Activated CD4-positive, alpha-beta T cell treated with anti-CD3 and anti-CD28 coated beads, Interleukin-2, amount 10 ng/mL, durations not matched to agents 24 days and 14 days (primary cell): ENCODE measurements around the gene ZBTB7B. TPM values are rescaled to one million over a fixed set of nuclear protein-coding genes. Genes with fewer than 3 reads are reported as not detected.

ENCODE experiments used
- DNase-seq: peaks from one replicate; pipeline ENCODE4 v3.0.0; 2022
- H3K27ac Mint-ChIP-seq: one replicate; pipeline ENCODE4 v1.8.0; 2022; ENCODE audit warnings: mild to moderate bottlenecking, mixed read lengths
- H3K27me3 Mint-ChIP-seq: one replicate; pipeline ENCODE4 v1.8.0; 2022; ENCODE audit warnings: mixed read lengths
- H3K36me3 Mint-ChIP-seq: one replicate; pipeline ENCODE4 v1.8.0; 2022; ENCODE audit warnings: low read depth, mild to moderate bottlenecking, mixed read lengths
- H3K4me1 Mint-ChIP-seq: one replicate; pipeline ENCODE4 v1.8.0; 2021; ENCODE audit warnings: mixed read lengths
- H3K4me3 Mint-ChIP-seq: one replicate; pipeline ENCODE4 v1.8.0; 2022; ENCODE audit warnings: mild to moderate bottlenecking, moderate library complexity, mixed read lengths
- H3K9me3 Mint-ChIP-seq: one replicate; pipeline ENCODE4 v1.8.0; 2021; ENCODE audit warnings: mixed read lengths
- intact Hi-C: fragments of 100-400 bp; cut with micrococcal nuclease; formaldehyde crosslinking; loops from one replicate; pipeline ENCODE4 v1.15.1; 2023
- total RNA-seq: library from RNA; stranded (reverse); gene quantifications from 2 replicates; pipeline ENCODE4 v1.2.3, GENCODE V29; 2022

ZBTB7B gene
- total RNA-seq, 1 donor from 2014 or later: 150 TPM

- Mint-ChIP-seq H3K9me3 (no peaks in the 10 kb centered on the region), H3K27ac (no peak overlapping the region), H3K27me3 (peaks cover 3% of the 10 kb centered on the region), H3K4me3 (no peak overlapping the region), H3K4me1 (no peaks in the 10 kb centered on the region), H3K36me3 (no peaks in the 10 kb centered on the region)
- intact Hi-C loops: no loop called here
- DNase-seq: no peak
Measured at GRCh38 chr1:155029513-155030242, 27.1 kb downstream of the ZBTB7B start.

DNA sequence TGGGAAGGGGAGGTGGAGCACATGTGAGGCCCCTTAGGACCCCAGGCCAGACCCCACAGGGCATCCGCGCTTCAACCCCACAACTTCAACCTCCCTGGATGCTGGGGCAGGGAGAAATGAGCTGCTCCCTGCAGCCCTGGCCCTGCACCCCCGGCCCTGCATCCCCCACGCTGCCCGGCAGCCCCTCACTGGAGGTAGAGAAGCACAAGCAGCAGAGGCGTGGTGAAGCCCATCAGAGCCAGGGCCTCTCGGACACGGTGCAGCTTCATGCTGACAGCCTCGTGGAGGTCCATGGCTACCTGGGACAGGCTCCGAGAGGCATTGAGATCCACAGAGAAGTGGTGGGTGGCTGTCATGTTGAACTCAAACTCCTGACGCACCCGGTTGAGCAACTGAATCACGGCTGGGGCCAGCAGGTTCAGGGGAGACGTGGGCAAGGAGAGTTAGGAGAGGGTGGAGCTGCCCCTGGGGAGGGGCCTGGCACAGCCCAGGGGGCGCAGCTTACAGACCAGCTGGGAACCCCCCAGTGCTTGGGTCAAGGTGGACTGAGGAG lies 27.7 kb downstream of the ZBTB7B start:
- H3K36me3 Mint-ChIP-seq: no peaks in the 10 kb centered on the region
- no peak overlapping the region for H3K4me3 Mint-ChIP-seq
- H3K9me3 Mint-ChIP-seq: no peaks in the 10 kb centered on the region
- H3K27ac Mint-ChIP-seq: no peak overlapping the region
- peaks cover 5% of the 10 kb centered on the region for H3K27me3 Mint-ChIP-seq
- intact Hi-C loops: no loop called here
- H3K4me1 Mint-ChIP-seq: no peaks in the 10 kb centered on the region
- DNase-seq: no peak

- intact Hi-C loops: no loop called here
- peaks cover 5% of the 10 kb centered on the region for H3K27me3 Mint-ChIP-seq
- no peak overlapping the region for H3K4me3 Mint-ChIP-seq
- no peak for DNase-seq
- no peaks in the 10 kb centered on the region for H3K36me3 Mint-ChIP-seq
- no peaks in the 10 kb centered on the region for H3K9me3 Mint-ChIP-seq
- H3K4me1 Mint-ChIP-seq: no peaks in the 10 kb centered on the region
- no peak overlapping the region for H3K27ac Mint-ChIP-seq
Measured at GRCh38 chr1:155030899-155031298, 28.3 kb downstream of the ZBTB7B start.

DNA sequence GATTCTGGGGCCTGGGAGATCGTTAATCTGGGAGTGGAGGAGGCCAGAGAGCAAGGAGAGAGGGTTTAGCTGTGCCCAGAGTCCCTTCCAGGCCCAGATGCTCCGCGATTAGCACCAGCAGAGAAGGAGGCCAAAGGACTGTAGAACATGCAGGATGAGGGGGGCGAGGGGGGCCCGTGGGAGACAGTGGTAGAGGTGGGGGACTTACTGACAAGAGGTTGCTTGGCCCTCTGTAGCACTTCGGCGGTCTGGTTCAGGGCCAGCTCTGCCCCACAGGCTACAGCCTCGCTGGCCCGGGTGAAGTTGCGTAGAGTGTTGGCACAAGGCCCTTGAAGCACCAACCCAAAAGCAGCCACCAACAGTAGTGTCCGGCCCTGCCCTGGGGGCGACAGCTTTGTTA lies 30.3 kb downstream of the ZBTB7B start:
- H3K27me3 Mint-ChIP-seq: peaks cover 11% of the 10 kb centered on the region
- H3K27ac Mint-ChIP-seq: no peak overlapping the region
- DNase-seq: no peak
- no peaks in the 10 kb centered on the region for H3K9me3 Mint-ChIP-seq
- H3K4me1 Mint-ChIP-seq: no peaks in the 10 kb centered on the region
- intact Hi-C loops: no loop called here
- H3K36me3 Mint-ChIP-seq: no peaks in the 10 kb centered on the region
- no peak overlapping the region for H3K4me3 Mint-ChIP-seq

GRCh38 chr1:155033524-155033923 lies 30.9 kb downstream of the ZBTB7B start, which contains the start of the genes DCST1 and DCST2:
TSS of gene DCST1 (plus strand) at chr1:155033824. CDS start at chr1:155034037, 213 bp downstream.
TSS of gene DCST2 (minus strand) at chr1:155033781. CDS start at chr1:155033701, 80 bp downstream.
- H3K4me3 Mint-ChIP-seq: no peak within 1 kb of the TSS
- no peak for DNase-seq
- intact Hi-C loops: no loop called here
- no peaks in the 10 kb centered on the region for H3K36me3 Mint-ChIP-seq
- H3K9me3 Mint-ChIP-seq: no peaks in the 10 kb centered on the region
- H3K27ac Mint-ChIP-seq: no peak within 1 kb of the TSS
- no peaks in the 10 kb centered on the region for H3K4me1 Mint-ChIP-seq
- H3K27me3 Mint-ChIP-seq: peaks cover 16% of the 10 kb centered on the region

DNA sequence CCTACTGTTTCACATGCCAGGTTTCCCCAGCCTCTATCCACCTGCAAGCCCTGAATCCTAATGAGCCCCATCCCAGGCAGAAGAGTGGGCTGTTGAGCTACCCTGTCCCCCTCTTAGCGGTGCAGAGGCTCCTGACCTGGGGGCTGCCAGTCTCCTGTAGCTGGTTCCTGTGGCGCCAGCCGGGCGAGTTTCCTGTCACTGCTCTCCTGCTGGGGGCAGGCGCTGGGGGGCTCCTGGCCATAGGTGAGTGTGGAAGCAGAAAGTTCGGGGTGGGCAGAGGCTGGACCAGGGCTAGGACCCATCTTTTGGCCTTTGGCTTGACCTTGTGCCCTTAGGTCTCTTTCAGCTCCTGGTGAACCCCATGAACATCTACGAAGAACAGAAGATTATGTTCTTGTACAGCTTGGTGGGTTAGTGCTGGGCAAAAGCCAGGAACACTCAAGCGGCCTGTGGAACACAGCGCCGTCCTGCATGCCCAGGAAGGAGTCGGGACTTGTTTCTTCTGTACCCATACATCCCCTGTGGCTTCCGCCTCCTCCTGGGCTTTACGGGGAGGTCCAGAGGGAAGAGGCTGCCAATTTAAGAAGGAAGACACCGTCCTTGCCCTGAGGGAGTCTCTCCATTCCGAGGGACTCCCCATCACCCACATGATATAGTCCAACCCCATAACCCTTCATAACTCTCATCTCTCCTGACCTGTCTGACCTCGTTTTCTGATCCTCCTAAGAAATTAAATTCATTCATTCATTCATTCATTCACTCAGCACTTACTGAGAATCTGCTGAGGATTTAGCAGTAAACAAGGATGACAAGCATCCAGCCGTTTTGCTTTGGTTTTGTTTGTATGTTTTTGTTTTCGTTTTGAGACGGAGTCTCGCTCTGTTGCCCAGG lies 32.0 kb downstream of the ZBTB7B start:
- no peaks in the 10 kb centered on the region for H3K36me3 Mint-ChIP-seq
- intact Hi-C loops: no loop called here
- H3K9me3 Mint-ChIP-seq: no peaks in the 10 kb centered on the region
- H3K27me3 Mint-ChIP-seq: peaks cover 15% of the 10 kb centered on the region
- no peaks in the 10 kb centered on the region for H3K4me1 Mint-ChIP-seq
- no peak overlapping the region for H3K4me3 Mint-ChIP-seq
- no peak overlapping the region for H3K27ac Mint-ChIP-seq
- DNase-seq: no peak

- Mint-ChIP-seq H3K4me1 (no peaks in the 10 kb centered on the region), H3K36me3 (no peaks in the 10 kb centered on the region), H3K27ac (no peak overlapping the region), H3K4me3 (no peak overlapping the region), H3K27me3 (peaks cover 18% of the 10 kb centered on the region), H3K9me3 (no peaks in the 10 kb centered on the region)
- intact Hi-C loops: no loop called here
- DNase-seq: no peak
Measured at GRCh38 chr1:155035936-155036335, 33.3 kb downstream of the ZBTB7B start.

DNA sequence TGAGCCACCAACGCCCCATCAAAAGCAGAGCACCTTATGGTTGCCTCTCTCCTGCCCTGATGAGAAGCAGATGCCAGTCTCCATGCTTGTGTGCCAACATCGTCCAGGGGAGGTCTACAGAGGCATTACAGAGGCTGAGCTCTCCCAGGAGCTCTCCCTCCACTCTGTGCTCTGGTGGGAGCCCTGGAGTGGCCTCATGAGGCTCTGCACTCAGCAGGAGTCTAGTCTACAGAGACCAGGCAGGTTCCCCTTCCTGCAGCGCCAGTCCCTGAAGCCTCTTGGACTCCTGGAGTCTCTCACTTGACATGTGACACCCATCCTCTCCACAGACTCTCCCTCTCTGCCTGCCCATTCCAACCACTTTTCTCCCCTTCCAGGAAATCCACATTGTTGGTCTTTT lies 34.4 kb downstream of the ZBTB7B start:
- Mint-ChIP-seq H3K36me3 (no peaks in the 10 kb centered on the region), H3K27me3 (peaks cover 18% of the 10 kb centered on the region), H3K9me3 (no peaks in the 10 kb centered on the region), H3K4me1 (no peaks in the 10 kb centered on the region), H3K27ac (no peak overlapping the region), H3K4me3 (no peak overlapping the region)
- intact Hi-C loops: no loop called here
- no peak for DNase-seq

DNA sequence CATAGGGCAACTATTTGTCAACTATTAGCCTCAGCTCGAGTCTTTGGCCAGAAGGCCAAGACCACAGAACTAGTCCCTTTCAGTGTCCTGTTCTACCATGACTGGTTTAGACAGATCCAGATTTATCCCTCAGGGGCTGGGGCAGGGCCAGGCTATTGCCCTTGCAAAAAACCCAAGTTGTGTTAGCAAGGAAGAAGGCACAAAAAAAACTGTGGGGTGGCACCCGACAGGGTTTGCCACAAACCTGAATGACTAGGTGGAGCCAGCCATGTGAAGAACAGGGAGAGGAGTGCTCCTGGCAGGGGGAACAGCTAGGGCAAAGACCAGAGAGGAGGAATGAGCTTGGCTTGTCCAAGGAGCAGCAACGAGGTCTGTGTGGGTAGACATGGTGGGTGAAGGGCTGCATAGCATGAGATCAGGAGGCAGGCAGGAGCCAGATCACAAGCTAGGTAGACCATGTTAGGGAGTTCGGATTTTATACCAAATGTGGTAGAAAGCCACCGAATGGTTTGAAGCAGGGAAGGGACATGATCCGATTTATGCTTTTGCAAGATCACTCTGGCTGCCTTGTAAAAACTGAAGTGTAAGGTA lies 35.3 kb downstream of the ZBTB7B start:
- H3K27me3 Mint-ChIP-seq: peaks cover 21% of the 10 kb centered on the region
- intact Hi-C loops: no loop called here
- DNase-seq: no peak
- H3K9me3 Mint-ChIP-seq: no peaks in the 10 kb centered on the region
- H3K4me1 Mint-ChIP-seq: no peaks in the 10 kb centered on the region
- H3K27ac Mint-ChIP-seq: no peak overlapping the region
- no peaks in the 10 kb centered on the region for H3K36me3 Mint-ChIP-seq
- no peak overlapping the region for H3K4me3 Mint-ChIP-seq

- no peak overlapping the region for H3K4me3 Mint-ChIP-seq
- peaks cover under 1% of the 10 kb centered on the region for H3K4me1 Mint-ChIP-seq
- no peaks in the 10 kb centered on the region for H3K9me3 Mint-ChIP-seq
- no peaks in the 10 kb centered on the region for H3K36me3 Mint-ChIP-seq
- no peak for DNase-seq
- peaks cover 21% of the 10 kb centered on the region for H3K27me3 Mint-ChIP-seq
- intact Hi-C loops: no loop called here
- no peak overlapping the region for H3K27ac Mint-ChIP-seq
Measured at GRCh38 chr1:155038602-155039307, 36.2 kb downstream of the ZBTB7B start.

GRCh38 chr1:155039308-155039669 lies 36.7 kb downstream of the ZBTB7B start:
- Mint-ChIP-seq H3K27ac (no peak overlapping the region), H3K9me3 (no peaks in the 10 kb centered on the region), H3K4me3 (no peak overlapping the region), H3K4me1 (peaks cover 4% of the 10 kb centered on the region), H3K27me3 (peaks cover 21% of the 10 kb centered on the region), H3K36me3 (no peaks in the 10 kb centered on the region)
- no peak for DNase-seq
- intact Hi-C loops: no loop called here

DNA sequence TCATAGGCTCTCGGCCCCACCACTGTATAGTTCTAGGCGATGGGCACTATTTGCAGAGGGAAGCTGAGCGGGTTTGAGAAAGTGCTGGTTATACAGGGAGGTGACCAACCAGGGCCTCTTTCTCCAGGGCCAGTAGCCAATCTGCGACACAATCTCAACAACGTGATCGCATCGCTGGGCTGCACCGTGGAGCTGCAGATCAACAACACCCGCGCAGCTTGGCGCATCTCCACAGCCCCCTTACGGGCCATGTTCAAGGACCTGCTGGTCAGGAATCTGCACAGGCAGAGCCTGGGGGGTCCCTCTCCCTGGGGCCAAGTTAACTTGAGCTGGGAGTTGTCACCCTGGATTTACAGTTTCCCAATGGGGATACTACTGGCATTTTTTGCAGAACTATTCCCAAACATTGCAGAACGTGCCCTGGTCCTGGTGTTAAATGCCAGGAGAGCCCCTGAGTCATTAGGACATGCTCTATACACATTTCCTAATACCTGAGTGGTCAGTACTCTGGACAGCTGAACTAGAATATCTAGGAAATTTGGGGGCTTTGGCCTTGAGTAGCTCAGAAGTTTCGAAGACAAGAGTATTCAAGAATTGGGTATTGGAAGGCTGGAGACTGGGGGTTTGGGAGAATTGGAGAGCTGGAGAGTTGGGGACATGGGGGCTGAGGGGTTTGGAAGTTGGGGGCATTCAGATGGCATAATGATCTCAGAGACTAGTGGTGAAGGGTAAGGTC lies 37.9 kb downstream of the ZBTB7B start:
- Mint-ChIP-seq H3K36me3 (no peaks in the 10 kb centered on the region), H3K4me3 (no peak overlapping the region), H3K27ac (no peak overlapping the region), H3K4me1 (peaks cover 16% of the 10 kb centered on the region), H3K9me3 (no peaks in the 10 kb centered on the region), H3K27me3 (peaks cover 18% of the 10 kb centered on the region)
- intact Hi-C loops: no loop called here
- DNase-seq: no peak

DNA sequence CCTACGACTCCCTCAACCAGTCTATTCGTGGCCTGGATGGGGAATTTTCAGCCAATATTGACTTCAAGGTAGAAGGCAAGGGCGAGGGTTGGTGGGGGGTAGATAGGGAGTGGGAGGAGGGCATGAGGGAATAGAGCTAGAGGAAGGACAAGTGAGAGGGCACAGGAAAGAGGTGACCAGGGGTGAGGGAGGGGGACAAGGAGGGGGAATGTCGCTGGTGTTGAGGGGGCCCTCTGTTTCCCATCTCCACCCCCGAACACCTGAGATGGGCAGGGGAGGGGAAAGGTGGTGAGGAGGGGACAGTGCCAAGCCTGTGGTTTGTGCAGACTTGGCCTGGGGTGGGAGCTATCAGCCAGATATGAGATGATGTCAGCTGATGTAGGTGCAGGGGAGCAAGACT lies 40.2 kb downstream of the ZBTB7B start:
- Mint-ChIP-seq H3K36me3 (no peaks in the 10 kb centered on the region), H3K4me1 (peaks cover 17% of the 10 kb centered on the region), H3K27me3 (peaks cover 13% of the 10 kb centered on the region), H3K4me3 (no peak overlapping the region), H3K27ac (no peak overlapping the region), H3K9me3 (no peaks in the 10 kb centered on the region)
- no peak for DNase-seq
- intact Hi-C loops: no loop called here
